ENCODE data around the gene ZNF611.

- TF ChIP-seq CTCF (IDR thresholded peaks at IDR 0.05) (no peak), POLR2AphosphoS5 (IDR thresholded peaks at IDR 0.05) (no peak)
These were observed 55.2 kb downstream of the ZNF611 start for GRCh38 chr19:52679598-52679997.

Measured in esophagus muscularis mucosa (tissue), 3 donors.